ENCODE results near the gene ALDH6A1. TPM values are rescaled to one million over a fixed set of nuclear protein-coding genes. Genes with fewer than 3 reads are reported as not detected.
A peak's percentile ranks its signal among the peaks of the same experiment; 100 is the strongest.

Gene ALDH6A1
- total RNA-seq, 1 experiment from 2014 or later = 30.0 TPM

- no peaks in the 10 kb centered on the region for H3K9me3 Mint-ChIP-seq (ENCODE audit: unreplicated experiment)
- CTCF ChIA-PET = interaction anchor here (0.7 kb wide), 1 partner anchor 49 kb away, joined by 4 read pairs; no protein-coding TSS in a partner anchor
Measured at GRCh38 chr14:74034572-74034971, 49.7 kb downstream of the ALDH6A1 start.

GRCh38 chr14:74029136-74029535 is 55.1 kb downstream of the ALDH6A1 start:
- H3K4me3 ChIP-seq (ENCODE audit: low read depth, low read length) = no peak overlapping the region
- H3K4me3 Mint-ChIP-seq (ENCODE audit: unreplicated experiment) = no peak overlapping the region
- POLR2A ChIA-PET = interaction anchor here (0.5 kb wide), 1 partner anchor 199 kb away, joined by 5 read pairs; no protein-coding TSS in a partner anchor
- no peak overlapping the region for H3K27ac Mint-ChIP-seq (ENCODE audit: unreplicated experiment)
- H3K9me3 Mint-ChIP-seq (ENCODE audit: unreplicated experiment) = no peaks in the 10 kb centered on the region
- peak in 1 of 2 experiments; percentile 3 for DNase-seq
- intact Hi-C loops (cut with micrococcal nuclease; ENCODE audit: unreplicated experiment) = loop anchor here (2.0 kb wide), 1 partner anchor 78 kb away; the partner anchor contains the start of genes COQ6 and FAM161B
- no peaks in the 10 kb centered on the region for H3K27me3 ChIP-seq (replicated peaks; ENCODE audit: control insufficient read depth, insufficient read depth, low read length)
- H3K4me1 ChIP-seq = peaks cover 19% of the 10 kb centered on the region
- no peak for TF ChIP-seq CTCF (IDR thresholded peaks at IDR 0.05; ENCODE audit: insufficient read depth in 1 of 2, low read depth in 1 of 2, low read length in 1 of 2, severe bottlenecking in 1 of 2, unreplicated experiment in 1 of 2)
- peaks cover 13% of the 10 kb centered on the region for H3K4me1 Mint-ChIP-seq (ENCODE audit: low read depth, unreplicated experiment)
- H3K36me3 Mint-ChIP-seq (ENCODE audit: insufficient read depth, unreplicated experiment) = no peaks in the 10 kb centered on the region
- no peaks in the 10 kb centered on the region for H3K27me3 Mint-ChIP-seq (ENCODE audit: insufficient read depth, unreplicated experiment)
- CTCF ChIA-PET = no interaction called here
- BruUV-seq (replicated peaks) = no TSS peak
- H3K36me3 ChIP-seq (ENCODE audit: control insufficient read depth, insufficient read depth, low read length) = no peaks in the 10 kb centered on the region
- no peaks in the 10 kb centered on the region for H3K9me3 ChIP-seq

More at GRCh38 chr14:74034572-74034971, 49.7 kb downstream of the ALDH6A1 start:
- Histone ChIP-seq H3K27me3 (replicated peaks; ENCODE audit: control insufficient read depth, insufficient read depth, low read length) (no peaks in the 10 kb centered on the region), H3K4me3 (ENCODE audit: low read depth, low read length) (no peak overlapping the region), H3K4me1 (no peaks in the 10 kb centered on the region), H3K36me3 (ENCODE audit: control insufficient read depth, insufficient read depth, low read length) (no peaks in the 10 kb centered on the region), H3K9me3 (no peaks in the 10 kb centered on the region)
- BruUV-seq (replicated peaks) = no TSS peak
- H3K4me1 Mint-ChIP-seq (ENCODE audit: low read depth, unreplicated experiment) = no peaks in the 10 kb centered on the region
- no peaks in the 10 kb centered on the region for H3K36me3 Mint-ChIP-seq (ENCODE audit: insufficient read depth, unreplicated experiment)
- no peak for DNase-seq
- no peak for TF ChIP-seq CTCF (IDR thresholded peaks at IDR 0.05; ENCODE audit: insufficient read depth in 1 of 2, low read depth in 1 of 2, low read length in 1 of 2, severe bottlenecking in 1 of 2, unreplicated experiment in 1 of 2)
- no peaks in the 10 kb centered on the region for H3K27me3 Mint-ChIP-seq (ENCODE audit: insufficient read depth, unreplicated experiment)
- no peak overlapping the region for H3K4me3 Mint-ChIP-seq (ENCODE audit: unreplicated experiment)
- POLR2A ChIA-PET = no interaction called here
- no peak overlapping the region for H3K27ac Mint-ChIP-seq (ENCODE audit: unreplicated experiment)
- intact Hi-C loops (cut with micrococcal nuclease; ENCODE audit: unreplicated experiment) = no loop called here

DNA sequence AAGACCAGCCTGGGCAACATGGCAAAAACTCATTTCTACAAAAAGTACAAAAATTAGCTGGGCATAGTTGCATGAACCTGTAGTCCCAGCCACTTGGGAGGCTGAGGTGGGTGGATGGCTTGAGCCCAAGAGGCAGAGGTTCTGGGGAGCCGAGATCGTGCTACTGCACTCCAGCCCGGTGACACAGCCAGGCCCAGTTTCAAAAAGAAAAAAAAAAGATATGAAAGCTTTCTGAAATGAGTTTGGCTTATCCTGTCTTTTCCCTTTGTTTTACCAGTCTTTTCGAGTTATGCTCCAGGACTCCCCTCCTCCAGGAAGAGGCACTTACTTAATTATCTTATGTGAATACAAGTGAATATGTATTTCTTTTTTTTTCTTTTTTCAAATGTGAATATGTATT is 61.9 kb downstream of the ALDH6A1 start:
- H3K4me1 Mint-ChIP-seq (ENCODE audit: low read depth, unreplicated experiment) = no peaks in the 10 kb centered on the region
- intact Hi-C loops (cut with micrococcal nuclease; ENCODE audit: unreplicated experiment) = no loop called here
- POLR2A ChIA-PET = no interaction called here

More for the DNA sequence above, 61.9 kb downstream of the ALDH6A1 start:
- Histone ChIP-seq H3K27me3 (replicated peaks; ENCODE audit: control insufficient read depth, insufficient read depth, low read length) (no peaks in the 10 kb centered on the region), H3K4me3 (ENCODE audit: low read depth, low read length) (no peak overlapping the region), H3K36me3 (ENCODE audit: control insufficient read depth, insufficient read depth, low read length) (no peaks in the 10 kb centered on the region), H3K9me3 (no peaks in the 10 kb centered on the region), H3K4me1 (no peaks in the 10 kb centered on the region; the same call in 1 of the 2 replicates)
- Mint-ChIP-seq H3K4me3 (ENCODE audit: unreplicated experiment) (no peak overlapping the region), H3K36me3 (ENCODE audit: insufficient read depth, unreplicated experiment) (no peaks in the 10 kb centered on the region), H3K27me3 (ENCODE audit: insufficient read depth, unreplicated experiment) (no peaks in the 10 kb centered on the region), H3K9me3 (ENCODE audit: unreplicated experiment) (no peaks in the 10 kb centered on the region), H3K27ac (ENCODE audit: unreplicated experiment) (no peak overlapping the region)
- no peak for TF ChIP-seq CTCF (IDR thresholded peaks at IDR 0.05; ENCODE audit: insufficient read depth in 1 of 2, low read depth in 1 of 2, low read length in 1 of 2, severe bottlenecking in 1 of 2, unreplicated experiment in 1 of 2)
- CTCF ChIA-PET = no interaction called here
- no peak for DNase-seq
- no TSS peak for BruUV-seq (replicated peaks)

Measured in Caco-2 (cell line).